IPS-NIHi11 (cell line): ENCODE measurements around the gene CYP26B1.

Experiments
- DNase-seq: peaks from one replicate; pipeline ENCODE4 v3.0.0; 2012; ENCODE audit warnings: mixed read lengths, low spot score

Gene CYP26B1

DNA sequence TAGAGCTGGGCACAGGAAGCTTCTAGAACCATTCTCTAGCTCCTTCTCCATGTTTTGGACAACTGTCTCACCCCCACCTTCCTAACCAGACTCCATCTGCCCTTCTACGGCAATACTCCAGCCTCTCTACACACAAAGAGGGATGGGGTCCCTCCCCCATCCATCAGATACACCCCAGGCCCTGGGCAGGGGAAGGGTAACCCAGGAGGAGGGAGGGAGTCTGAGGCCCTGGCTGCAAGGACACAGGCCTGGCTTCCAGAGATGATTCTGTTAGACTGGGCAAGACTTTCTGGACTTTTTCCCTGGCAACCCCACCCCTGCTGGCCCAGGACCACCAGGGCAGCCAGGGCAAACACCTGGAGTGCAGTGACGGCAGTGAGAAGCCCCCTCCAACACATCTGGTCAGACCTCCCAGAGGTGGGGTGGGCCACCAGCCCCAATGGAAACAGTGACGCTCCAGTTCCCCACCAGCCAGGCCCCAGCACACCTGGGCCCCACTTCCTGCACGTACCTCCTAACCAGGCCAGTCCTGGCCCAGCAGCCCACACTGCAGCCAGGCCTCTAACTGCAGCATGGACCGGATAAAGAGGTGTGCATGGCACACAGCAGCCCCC, 6.5 kb downstream of the CYP26B1 start:
- no peak for DNase-seq

DNA sequence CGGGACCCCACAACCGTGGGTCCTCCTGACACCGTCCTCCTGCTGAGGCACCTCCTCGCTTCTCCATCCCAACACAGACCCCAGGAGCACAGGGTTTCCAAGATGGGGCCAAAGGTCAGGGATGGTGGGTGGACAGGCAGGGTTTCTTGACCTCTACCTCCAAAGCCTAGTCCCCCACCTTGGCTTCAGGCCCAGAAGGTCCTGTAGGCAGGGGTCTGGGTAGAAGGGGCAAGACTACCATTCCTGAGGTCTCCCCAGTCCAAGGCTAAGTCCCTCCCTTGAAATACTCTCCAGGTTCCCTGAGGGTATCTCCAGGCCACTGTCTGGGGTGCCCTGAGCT, 7.1 kb downstream of the CYP26B1 start:
- no peak for DNase-seq

DNA sequence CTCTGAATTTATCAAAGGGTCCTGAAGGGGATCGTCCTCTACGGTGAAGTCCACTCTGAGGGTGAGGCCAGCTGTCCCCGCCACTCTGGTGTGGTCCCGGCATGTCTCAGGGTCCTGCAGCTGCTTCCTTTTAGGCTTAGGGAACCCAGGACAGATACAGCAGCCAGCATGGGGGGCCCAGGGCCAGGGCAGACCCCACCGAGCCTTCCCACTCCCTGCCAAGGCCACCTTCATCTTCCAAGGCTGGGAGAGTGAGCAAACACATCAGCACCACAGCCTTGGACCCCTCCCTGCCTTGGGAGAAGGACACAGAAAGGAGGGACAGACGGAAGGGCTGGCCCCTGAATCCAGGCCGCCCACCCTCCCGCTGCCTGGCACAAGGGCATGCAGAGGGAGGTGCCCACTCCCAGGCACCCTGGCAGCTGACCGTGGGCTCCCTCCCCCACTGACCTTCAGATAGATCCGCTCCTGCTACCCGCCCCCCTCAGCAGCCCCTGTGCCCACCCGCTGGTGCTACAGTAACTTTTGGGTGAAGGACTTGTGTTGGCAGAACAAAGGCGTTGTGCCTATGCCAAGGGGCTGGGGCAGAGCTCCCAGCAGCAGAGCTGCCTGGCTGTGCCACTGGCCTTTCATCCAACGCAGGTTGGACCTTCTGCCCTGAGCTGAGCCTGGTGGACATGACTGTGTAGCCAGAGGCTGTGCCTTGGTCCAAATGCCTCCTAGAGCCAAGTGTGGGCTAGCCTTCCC, 7.6 kb downstream of the CYP26B1 start:
- DNase-seq, result no peak

DNA sequence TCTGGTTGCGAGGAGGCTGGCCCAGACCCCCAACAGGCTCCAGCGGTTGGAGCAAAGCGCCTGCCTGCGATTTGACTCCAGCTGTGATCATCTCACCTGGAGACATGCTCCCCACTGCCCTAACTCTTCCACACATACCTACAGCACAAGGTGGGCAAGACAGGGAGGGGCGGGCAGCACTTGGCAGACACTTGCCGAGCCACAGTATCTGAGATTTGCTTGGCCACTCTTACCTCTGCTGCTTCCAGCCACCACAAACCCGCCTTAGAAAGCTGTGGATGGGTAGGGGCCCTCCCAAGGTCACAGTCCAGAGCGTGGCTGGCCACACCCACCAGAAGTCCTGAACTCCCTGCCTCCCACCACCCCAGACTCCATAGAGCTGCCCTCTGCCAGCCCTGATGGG, 8.2 kb downstream of the CYP26B1 start:
- DNase-seq, result no peak

DNA sequence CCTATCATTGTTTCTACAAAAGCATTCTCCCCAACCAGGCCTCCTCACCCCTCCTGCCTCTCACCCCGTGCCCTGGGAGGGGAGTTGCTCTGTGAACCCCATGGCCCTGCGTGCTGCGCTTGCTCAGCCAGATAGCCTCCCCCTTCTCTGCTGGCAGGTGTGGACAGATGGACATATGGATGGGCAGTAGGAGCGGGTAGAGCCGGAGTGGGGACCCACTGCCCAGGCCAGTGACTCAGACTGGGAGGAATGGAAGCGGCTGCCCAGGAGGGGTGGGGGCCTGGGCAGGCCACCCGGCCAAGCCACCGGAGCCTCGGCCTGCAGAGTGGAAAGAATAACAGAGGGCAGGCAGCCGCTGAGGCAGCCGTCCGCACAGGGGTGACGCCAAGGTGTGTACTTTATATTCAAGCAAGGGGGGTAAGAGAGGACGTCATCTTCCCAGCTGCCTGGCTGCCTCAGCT, 8.7 kb downstream of the CYP26B1 start:
- no peak for DNase-seq

DNA sequence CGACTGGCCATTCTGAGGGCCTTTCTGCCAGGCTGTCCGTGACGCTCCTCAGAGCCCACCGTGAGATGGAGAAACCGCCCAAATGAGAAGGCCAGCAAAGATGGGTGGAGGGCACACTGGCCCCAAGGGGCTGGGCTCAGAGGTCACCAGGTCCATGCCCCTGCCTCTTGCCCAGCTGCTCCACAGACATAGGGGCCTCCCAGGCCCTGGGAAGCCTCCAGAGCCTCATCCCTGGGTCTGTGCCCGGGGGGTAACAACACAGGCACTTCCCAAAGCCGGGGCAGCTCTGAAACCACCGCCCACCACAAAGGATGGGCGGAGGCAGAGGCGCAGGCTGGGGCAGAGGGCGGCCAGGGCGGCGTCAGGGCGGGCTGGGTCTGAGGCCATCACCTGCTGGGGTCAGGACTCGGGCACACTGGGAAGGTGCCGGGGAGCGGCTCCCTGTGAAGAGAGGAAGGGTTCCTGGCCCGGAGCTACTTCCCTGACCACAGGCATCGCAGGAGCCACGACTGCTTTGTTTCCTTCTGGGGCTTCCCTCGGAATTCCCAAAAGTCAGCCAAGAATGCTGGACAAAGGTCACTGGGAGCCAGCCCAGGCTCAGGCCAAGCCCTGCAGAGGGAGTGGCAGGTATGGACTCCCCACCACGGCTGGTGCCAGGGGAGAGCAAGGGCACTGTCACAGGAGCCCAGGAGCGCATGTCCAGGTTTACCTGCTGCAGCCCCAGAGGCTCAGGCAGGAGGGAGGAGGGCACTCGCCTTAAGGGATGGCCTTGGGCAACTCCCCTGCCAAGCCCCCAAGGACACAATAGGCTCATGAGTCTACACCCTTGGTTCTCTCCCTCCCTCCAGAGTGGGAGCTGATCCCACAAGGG, 9.4 kb downstream of the CYP26B1 start:
- DNase-seq, result no peak

DNA sequence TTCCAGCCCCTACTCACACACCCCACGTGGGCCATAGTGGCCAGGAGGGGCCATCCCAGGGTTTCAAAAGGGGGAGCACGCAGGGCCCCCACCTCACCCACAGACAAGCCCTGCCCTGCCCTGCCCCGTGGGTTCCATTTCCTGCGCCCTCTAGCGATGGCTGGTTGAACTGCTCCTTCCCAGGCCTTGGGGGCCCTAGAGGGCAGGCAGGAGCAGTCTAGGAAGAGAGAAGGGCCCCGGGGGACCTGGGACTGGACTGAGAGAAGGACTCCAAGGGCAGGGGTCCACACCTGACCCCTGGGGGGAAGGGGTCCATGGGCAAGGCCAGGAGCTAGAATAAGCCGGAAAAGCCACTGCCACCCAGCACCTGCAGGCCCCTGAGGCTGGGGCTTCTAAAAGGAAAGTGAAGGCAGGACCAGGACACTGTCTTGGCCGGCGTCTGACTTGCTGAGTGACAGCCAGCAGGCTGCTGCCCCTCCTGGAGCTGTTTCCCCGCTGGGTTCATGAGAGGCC, 10.1 kb downstream of the CYP26B1 start:
- DNase-seq, result peak; percentile 89

DNA sequence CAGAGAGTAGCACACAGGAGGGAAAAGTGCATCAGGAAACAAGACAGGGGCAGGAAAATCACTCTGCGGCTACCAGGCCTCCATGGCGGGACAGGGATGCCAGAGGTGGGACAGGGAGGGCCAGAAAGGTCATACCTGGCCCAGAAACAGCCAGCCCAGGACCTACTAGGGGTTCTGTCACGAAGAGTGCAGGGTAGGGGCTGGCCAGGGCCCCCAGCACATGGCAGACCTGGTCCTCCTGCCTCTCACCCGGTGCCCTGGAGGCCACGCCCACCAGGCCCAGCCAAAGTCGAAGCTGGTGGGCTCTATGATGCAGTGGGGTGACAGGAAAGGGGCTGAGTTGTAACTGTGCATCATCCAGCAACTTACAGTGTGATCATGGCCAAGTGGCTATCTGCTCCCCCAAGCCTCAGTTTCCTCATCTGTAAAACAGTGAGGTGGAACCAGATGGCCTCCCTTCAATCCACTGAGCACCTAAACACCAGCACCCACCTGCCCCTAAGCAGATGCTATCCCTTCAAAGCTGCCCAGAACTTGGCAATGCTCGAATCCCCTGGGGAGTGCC, 10.6 kb downstream of the CYP26B1 start:
- no peak for DNase-seq

DNA sequence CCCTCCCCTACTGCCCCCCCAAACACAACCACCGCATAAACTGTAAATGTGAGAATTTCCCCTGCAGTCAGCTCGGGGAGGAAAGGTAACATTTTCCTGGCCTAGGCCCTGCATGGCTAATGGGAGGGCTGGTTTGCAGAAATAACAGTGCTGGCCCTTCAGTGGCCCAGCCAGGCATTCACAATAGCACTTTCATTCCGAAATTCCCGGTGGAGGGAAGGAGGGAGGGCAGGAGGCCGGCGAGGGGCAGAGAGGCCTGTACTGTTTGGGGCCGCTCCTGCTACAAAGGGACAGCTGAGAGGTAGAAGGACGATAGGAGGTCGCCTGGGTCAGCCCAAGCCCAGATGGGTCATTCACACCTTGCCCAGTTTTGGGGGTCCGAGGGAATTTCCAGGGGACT, 11.3 kb downstream of the CYP26B1 start:
- DNase-seq, result no peak

DNA sequence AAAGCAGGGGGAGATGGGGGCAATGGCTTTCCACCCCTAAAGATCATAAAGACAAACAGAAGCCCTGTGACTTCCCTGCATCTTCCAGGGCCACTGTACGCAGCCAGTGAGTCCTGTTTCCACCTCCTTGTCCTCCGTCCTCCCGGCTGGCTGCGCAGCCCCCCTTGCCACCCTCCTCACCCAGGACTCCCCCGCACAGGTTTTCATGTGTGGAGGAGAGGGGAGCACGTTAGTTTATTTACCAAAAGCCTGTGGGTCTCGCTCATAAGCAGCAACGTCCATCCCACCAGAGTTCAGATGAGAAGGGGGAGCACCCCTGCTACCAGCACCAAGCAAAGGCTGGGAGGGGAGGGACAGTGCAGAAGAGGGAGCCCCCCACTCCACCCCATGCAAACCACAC, 11.7 kb downstream of the CYP26B1 start:
- no peak for DNase-seq

DNA sequence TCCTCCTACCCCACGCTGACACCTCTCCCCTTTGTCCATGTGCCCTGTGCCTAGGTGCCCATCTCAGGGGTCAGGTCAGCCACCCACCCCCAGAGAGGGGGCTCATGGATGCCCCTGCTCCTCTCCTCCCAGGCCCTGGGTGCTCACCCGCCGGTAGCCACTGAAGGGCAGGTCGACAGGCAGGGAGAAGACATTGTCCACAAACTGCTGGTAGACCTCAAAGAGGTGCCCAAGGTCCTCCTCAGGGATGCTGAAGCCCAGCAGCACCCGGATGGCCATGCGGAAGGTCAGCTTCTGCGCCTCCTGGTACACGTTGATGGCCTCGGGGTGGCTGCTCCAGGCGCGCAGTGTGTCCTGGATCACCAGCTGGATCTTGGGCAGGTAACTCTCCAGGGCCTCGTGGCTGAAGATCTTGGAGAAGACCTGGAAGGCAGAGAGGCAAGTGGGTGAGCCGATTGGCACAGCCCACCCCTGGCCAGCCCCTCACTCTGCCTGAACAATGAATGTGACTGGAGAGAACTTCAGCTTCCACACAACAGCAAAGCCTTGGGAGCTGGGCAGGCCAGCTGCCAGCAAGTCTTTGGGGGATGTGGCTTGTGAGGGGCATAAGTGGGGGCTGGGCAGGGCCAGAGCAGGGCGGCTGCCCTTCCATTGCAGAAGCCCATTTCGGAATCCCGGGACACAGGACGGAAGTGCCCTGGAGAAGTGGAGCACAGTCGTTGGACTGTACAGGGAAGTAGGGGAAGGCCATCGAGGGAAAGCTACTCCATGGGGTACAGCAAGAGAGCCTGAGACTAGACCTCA, 12.5 kb downstream of the CYP26B1 start:
- no peak for DNase-seq

DNA sequence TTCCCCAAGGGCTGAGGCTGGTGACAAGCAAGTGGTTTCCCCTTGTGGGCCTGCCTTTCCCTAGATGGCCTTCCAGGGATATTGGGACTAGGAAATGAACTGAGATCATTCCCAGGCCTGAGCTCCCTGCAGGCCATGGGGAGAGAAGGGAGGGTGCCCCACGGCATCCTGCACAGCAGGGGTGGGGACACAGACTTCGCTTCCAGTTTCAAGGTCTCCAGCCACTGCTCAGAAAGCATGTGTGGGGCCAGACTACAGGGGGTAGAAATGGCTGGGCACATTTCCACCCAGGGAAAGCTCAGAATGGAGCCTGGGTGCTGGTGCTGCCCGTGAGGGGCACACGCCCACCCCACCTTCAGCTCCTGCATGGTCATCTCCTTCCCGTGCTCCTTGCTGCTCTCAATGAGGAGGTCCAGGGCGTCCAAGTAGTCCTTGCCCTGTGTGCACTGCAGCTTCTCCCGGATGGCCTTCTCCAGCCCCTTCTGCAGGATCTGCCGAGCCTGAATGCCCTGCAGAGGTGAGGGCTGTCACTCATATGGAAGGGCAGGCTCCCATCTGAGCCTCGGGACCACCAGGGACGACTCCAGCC, 13.2 kb downstream of the CYP26B1 start:
- DNase-seq, result no peak

DNA sequence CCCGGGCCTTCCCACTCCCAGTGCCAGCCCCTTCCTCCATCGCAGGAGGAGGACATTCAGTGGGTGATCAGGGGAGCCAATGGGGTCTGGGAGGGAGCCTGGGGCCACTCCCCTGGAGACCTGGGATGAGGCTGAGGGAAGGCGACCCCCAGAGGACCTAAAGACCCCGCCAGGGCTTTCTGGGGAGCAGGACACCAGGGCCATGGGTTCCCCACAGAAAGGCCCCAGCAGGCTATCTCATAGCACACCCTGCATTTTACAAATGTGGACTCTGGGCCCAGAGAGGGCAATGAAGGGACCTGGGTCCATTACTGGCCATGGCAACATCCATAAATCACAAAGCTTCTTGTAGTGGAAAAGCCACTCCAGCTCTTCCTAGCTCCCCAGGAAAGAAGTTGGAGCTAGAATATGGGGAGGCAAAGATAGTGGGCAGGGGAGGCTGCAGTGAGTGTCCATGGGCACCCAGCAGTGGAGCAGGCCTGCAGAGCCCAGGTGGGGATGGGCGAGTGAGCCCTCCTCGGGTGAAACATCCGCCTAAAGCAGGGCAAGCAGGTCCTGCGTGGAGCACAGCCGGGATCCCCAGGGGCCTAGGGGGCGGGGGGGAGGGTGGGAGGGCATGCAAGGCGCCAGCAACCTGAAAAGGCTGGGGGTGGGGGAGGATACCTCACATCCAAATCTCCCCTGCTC, 13.8 kb downstream of the CYP26B1 start:
- DNase-seq, result no peak

DNA sequence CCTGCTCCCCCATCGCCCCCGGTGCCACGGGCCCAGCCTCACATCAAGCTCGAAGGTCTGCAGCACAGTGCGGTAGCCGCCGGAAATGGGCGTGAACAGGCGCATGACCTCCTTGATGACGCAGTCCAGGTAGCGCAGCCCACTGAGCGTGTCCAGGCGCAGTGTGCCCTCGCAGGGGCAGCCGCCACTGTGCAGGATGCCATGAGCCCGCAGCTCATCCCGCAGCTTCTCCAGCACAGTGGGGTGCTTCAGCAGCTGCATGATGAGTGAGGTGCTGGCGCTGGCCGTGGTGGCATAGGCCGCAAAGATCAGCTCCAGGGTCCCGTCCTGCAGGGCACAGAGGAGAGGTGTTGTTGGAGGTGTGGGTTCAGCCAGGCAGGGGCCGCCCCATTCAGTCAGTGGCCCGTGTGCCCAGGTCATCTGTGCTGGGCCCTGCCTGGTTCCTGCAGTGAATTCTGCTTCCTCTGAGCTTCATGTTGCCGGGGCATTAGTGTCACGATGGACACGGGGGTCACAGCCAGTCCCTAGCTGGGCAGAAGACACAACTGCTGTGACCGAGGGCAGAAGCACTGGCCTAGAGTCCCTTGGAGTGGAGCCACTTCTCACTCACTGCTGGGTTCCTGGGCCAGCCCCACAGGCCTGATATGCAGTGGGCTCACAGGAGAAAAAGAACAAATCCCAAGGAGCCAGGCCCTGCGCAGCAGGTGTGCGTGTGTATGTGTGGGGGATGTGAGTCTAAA, 14.5 kb downstream of the CYP26B1 start:
- no peak for DNase-seq

DNA sequence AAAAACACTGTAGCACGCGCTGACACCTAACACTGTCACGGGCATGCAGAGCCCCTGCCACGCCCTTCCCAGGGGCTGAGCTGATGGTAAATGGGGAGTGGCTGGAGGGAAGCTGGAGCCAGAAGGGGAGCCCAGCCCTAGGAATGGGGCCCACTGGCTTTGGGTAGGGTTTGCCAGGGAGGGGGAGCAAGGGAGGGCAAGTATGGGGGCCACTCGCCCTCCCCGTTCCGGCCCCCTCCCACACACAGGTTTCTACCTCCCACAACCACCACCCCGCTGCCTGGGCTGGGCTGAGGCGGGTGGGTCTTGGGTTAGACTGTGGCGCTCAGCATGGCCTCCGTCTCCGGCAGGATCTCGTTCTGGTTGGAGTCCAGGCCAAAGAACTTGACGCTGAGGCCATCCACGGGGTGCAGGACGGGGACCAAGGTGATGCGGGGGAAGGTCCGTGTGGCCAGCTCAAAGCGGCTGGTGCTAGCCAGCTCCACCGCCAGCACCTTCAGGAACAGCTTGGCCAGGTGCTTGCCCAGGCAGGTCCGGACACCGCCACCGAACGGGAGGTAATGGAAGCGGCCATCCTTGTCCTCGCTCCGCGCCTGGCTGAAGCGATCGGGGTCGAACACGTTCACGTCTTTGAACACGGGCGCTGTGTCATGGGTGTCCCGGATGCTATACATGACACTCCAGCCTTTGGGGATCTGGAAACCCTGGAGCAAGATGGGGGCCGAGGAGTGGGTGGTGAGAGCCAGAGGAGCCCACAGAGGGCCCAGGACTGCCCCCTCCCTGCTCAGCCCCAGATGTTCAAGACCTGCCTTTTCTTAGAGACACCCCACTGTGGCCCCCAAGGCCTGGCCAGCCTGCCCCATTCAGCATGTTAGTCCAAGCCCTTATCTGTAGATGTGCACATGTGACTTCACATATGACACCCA, 15.5 kb downstream of the CYP26B1 start:
- DNase-seq, result no peak

DNA sequence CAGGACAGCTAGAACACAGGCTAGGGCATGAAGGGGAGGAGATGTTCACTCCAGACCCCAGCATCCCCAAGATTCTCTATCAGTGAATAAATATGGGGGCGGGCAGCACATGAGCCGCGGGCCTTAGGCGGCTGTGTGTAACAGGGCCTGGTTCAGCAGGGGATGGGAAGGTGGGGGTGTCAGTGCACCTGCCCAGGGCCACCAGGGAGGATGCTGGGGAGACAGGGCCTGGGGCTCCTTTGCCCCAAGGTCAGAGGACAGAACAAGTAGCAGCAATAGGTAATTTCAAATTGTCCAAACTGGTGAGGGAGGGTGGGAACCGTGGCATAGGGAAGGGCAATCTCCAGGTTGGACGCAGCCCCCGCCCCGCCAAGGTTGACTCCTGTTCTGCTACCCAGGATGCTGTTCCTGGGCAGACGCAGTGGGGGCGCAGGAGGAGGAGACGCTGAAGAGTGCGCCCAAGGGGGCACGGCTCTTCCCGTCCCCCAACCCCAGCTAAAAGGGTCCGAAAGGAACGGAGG, 16.2 kb downstream of the CYP26B1 start:
- no peak for DNase-seq

DNA sequence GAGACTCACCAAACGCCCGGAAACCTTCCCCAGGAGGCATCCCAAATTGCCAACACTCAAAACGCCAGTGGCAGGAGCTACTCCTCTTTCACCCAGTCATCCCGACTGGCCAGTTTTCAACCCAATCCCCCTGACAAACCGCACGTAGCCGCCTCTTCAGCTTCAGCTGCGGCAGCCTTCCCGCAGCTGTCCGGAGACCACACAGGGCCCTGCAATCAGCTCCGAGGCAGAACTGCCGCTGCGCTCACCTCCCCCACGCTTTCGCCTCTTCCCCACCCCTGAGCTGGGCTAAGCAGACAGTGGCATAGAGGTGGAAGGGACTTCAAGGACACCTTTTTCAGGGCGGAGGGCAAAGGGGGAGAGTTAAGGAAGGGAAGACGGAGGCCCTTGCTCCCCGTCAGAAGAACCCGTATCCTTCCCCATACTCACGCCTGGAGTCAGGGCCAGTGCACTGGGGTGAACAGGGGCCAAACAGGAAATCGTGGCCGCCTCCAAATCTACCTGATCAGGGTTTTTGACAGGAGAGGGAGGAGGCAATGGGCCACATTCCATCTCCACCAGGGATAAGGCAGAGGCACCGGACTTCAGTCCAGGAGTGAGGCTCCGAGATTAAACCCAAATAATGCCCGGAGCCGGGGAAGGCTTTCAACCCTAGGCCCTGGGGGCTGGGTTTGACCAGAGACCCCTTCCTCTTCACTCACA, 16.9 kb downstream of the CYP26B1 start:
- DNase-seq, result no peak
